Activated CD4-positive, alpha-beta T cell treated with anti-CD3 and anti-CD28 coated beads, Interleukin-2, amount 10 ng/mL, durations not matched to agents 24 days and 14 days (primary cell): ENCODE data around the gene FRA10AC1. TPM values are rescaled to one million over a fixed set of nuclear protein-coding genes. Genes with fewer than 3 reads are reported as not detected.

Experiments used
- DNase-seq: peaks from one replicate; pipeline ENCODE4 v3.0.0; 2022
- H3K27ac Mint-ChIP-seq: one replicate; pipeline ENCODE4 v1.8.0; 2022; ENCODE audit warnings: mild to moderate bottlenecking, mixed read lengths
- H3K27me3 Mint-ChIP-seq: one replicate; pipeline ENCODE4 v1.8.0; 2022; ENCODE audit warnings: mixed read lengths
- H3K36me3 Mint-ChIP-seq: one replicate; pipeline ENCODE4 v1.8.0; 2022; ENCODE audit warnings: low read depth, mild to moderate bottlenecking, mixed read lengths
- H3K4me1 Mint-ChIP-seq: one replicate; pipeline ENCODE4 v1.8.0; 2021; ENCODE audit warnings: mixed read lengths
- H3K4me3 Mint-ChIP-seq: one replicate; pipeline ENCODE4 v1.8.0; 2022; ENCODE audit warnings: mild to moderate bottlenecking, moderate library complexity, mixed read lengths
- H3K9me3 Mint-ChIP-seq: one replicate; pipeline ENCODE4 v1.8.0; 2021; ENCODE audit warnings: mixed read lengths
- intact Hi-C: fragments of 100-400 bp; cut with micrococcal nuclease; formaldehyde crosslinking; loops from one replicate; pipeline ENCODE4 v1.15.1; 2023
- total RNA-seq: library from RNA; stranded (reverse); gene quantifications from 2 replicates; pipeline ENCODE4 v1.2.3, GENCODE V29; 2022

FRA10AC1 gene
- total RNA-seq, 1 donor from 2014 or later, result 22.5 TPM

DNA sequence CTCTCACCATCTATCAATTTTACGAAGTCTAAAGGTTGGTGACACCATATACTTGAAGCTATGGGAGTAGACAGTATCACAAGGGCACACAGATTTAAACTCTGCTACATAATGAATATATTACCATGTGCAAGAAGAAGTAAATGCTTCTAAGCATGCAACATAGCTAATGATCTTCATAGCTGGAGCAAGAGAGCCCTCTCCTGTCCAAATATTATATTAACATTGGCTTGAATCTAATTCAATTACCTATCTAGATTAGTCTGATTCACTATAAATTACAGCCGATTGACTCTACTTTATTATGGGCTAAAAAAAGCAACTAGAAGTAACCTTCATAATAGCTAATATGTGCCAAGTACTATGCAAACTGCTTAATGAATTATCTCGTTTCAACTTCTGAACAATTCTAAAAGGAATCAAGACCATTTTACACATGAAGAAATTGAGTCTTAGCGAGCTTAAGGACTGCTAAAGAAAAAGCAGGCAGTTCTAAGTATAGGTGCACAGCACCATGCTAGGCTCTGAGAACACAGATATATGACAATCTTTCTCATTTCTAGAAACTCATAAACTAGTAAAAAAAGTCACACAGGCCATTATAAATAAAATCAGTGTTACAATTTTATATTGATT is 21.9 kb downstream of the FRA10AC1 start:
- H3K9me3 Mint-ChIP-seq, result no peaks in the 10 kb centered on the region

DNA sequence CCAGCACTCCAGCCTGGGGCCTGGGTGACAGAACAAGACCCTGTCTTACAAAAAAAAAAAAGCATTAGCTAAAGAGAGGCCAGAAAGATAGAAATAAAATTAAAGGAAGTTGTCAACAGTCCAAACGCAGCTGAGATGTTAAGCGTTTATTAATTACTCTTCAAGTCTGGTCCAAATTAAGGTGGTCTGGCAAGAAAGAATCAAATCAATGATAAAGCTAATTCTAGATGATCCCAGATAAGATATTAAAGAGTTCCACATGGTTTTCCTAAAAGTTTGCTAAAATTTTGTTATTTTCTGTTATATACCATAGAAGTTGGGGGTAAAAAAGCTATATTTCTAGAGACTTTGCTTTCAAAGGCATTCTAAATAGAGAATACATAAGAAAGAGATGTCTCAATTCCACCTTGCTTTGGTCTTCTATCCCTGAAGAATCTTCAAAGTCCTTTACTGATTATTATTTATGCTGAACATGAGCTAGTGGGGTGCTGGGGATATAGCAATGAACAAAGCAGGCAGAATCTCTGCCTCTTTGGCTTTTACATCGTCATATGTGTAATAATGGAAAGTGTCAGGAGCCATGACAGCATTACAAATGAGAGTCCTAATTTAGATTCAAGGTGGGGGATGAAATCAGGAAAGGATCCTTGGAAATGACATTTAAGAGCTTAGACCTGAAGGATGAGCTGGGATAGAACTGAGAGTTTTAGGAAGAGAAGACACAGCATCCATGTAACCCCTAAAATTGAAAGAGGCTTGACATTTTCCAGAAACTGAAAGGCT is 23.4 kb downstream of the FRA10AC1 start:
- intact Hi-C loops, result loop anchor here (10.0 kb wide), 1 partner anchor 124 kb away; no protein-coding TSS in a partner anchor
- Mint-ChIP-seq H3K9me3 (no peaks in the 10 kb centered on the region), H3K36me3 (peaks cover 20% of the 10 kb centered on the region), H3K27ac (no peak overlapping the region), H3K4me1 (no peaks in the 10 kb centered on the region), H3K27me3 (no peaks in the 10 kb centered on the region), H3K4me3 (no peak overlapping the region)
- no peak for DNase-seq

More for the DNA sequence above, 21.9 kb downstream of the FRA10AC1 start:
- no peak overlapping the region for H3K4me3 Mint-ChIP-seq
- no peaks in the 10 kb centered on the region for H3K27me3 Mint-ChIP-seq
- peaks cover 17% of the 10 kb centered on the region for H3K36me3 Mint-ChIP-seq
- no peak overlapping the region for H3K27ac Mint-ChIP-seq
- DNase-seq, result no peak
- intact Hi-C loops, result no loop called here
- no peaks in the 10 kb centered on the region for H3K4me1 Mint-ChIP-seq

DNA sequence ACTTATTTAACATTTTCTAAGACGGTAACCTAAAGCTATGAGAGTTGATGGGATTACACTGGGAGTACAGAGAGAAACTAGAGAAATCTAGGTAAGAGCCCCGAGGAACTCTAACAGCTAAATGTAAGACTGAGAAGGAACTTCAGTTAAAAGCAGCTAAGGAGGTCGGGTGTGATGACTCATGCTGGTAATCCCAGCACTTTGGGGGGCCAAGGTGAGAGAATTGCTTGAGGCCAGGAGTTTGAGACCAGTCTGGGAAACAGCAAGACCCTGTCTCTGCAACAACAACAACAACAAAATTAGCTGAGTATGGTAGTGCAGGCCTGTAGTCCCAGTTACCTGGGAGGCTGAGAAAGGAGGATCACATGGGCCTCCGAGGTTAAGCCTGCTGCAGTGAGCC is 24.0 kb downstream of the FRA10AC1 start:
- no peak for DNase-seq
- H3K4me1 Mint-ChIP-seq, result no peaks in the 10 kb centered on the region
- no peak overlapping the region for H3K27ac Mint-ChIP-seq
- no peaks in the 10 kb centered on the region for H3K27me3 Mint-ChIP-seq
- no peaks in the 10 kb centered on the region for H3K9me3 Mint-ChIP-seq
- peaks cover 20% of the 10 kb centered on the region for H3K36me3 Mint-ChIP-seq
- intact Hi-C loops, result loop anchor here (10.0 kb wide), 1 partner anchor 124 kb away; no protein-coding TSS in a partner anchor
- H3K4me3 Mint-ChIP-seq, result no peak overlapping the region

DNA sequence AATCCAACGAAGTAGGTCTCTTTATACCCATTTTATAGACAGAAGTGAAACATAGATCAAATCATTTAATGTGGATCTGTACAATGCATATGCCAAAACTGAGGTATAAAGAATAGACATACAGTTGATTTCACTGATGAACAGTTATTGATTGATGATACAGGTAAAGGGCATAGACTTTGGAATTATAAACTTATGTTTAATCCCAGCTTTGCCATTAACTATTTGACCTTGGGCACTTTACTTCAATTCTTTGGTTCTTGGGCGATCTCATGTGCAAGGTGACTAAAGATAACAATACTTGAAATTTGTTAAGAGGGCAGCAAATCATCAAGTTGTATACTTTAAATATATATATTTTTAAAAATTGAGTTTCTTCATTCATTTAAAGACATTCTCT is 28.6 kb downstream of the FRA10AC1 start:
- Mint-ChIP-seq H3K4me3 (no peak overlapping the region), H3K4me1 (peaks cover 3% of the 10 kb centered on the region), H3K36me3 (peaks cover 36% of the 10 kb centered on the region), H3K27ac (no peak overlapping the region), H3K9me3 (no peaks in the 10 kb centered on the region), H3K27me3 (no peaks in the 10 kb centered on the region)
- intact Hi-C loops, result loop anchor here (10.0 kb wide), 1 partner anchor 119 kb away; no protein-coding TSS in a partner anchor
- DNase-seq, result no peak

DNA sequence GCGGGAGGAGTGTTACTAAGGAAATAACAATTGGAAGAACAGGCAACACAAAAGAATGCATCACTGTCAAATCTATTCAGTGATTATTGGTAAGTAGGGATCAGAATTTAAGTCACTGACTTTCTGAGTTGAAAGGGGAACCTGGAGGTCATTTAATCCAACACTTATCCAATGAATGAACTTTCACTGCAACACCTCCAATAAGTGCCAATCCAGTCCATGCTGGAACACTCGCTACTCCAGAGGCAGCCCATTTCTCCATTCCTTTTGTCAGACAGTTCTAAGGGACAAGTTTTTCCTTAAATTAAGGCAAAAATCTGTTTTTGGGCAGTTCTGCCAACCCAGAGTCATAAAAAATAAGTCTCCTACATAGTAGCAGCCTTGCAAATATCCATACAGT is 29.5 kb downstream of the FRA10AC1 start:
- Mint-ChIP-seq H3K36me3 (peaks cover 38% of the 10 kb centered on the region), H3K27ac (no peak overlapping the region), H3K9me3 (no peaks in the 10 kb centered on the region), H3K27me3 (no peaks in the 10 kb centered on the region), H3K4me1 (peaks cover 3% of the 10 kb centered on the region), H3K4me3 (no peak overlapping the region)
- intact Hi-C loops, result loop anchor here (10.0 kb wide), 1 partner anchor 118 kb away; no protein-coding TSS in a partner anchor
- no peak for DNase-seq

DNA sequence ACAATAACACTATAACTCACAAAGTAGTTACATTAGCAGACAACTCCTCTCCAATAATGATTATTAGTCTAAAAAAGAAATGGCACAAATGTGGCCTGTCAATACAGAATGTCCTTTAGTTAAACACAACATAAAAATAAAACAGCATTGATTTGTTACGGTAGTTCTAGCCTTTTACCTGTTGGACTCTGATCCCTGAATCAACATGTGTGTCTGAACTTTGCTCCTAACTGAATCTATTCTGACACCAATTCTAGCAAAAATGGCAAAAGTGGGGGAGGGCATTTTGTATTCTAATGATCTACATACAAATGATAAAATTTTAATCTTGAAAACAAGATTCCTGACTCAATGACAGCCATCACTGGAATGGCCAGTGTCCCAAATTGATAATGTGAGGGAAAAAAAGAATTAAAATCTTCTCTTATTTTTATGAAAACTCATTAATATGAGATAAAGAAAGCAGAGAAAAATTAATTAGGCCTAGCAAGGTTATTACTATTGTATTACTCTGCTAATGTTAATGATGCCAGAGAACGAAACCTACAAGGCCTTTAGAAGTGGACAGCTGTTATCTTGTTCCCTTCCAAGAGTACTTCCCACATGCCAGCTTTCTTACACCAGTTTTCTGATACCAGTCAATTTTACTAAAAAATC is 30.2 kb downstream of the FRA10AC1 start:
- intact Hi-C loops, result loop anchor here (10.0 kb wide), 1 partner anchor 117 kb away; no protein-coding TSS in a partner anchor
- Mint-ChIP-seq H3K36me3 (peaks cover 37% of the 10 kb centered on the region), H3K4me3 (no peak overlapping the region)

DNA sequence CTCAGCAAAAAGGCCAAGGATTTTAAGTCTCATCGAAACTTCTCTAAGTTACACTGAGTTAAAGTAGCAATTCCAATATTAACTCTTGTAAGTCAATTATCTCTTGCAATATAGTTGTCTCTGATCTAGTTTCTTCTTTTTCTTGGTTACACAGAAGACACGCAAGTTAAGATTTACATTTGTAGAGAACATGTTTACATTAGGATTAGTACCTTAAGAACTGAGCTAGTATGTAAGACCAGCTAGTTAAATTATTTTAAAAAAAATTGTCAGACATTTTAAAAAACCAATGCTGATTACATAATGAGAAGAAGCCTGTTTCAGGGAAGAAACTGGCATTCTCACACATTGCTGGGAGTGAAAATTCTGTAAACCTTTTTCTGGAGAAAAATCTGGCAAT is 31.4 kb downstream of the FRA10AC1 start:
- Mint-ChIP-seq H3K27me3 (no peaks in the 10 kb centered on the region), H3K4me3 (no peak overlapping the region), H3K4me1 (peaks cover 3% of the 10 kb centered on the region), H3K27ac (no peak overlapping the region), H3K36me3 (peaks cover 36% of the 10 kb centered on the region), H3K9me3 (no peaks in the 10 kb centered on the region)
- no peak for DNase-seq
- intact Hi-C loops, result loop anchor here (10.0 kb wide), 1 partner anchor 116 kb away; no protein-coding TSS in a partner anchor

More for the DNA sequence above, 30.2 kb downstream of the FRA10AC1 start:
- Mint-ChIP-seq H3K27ac (no peak overlapping the region), H3K4me1 (peaks cover 3% of the 10 kb centered on the region), H3K27me3 (no peaks in the 10 kb centered on the region), H3K9me3 (no peaks in the 10 kb centered on the region)
- no peak for DNase-seq

DNA sequence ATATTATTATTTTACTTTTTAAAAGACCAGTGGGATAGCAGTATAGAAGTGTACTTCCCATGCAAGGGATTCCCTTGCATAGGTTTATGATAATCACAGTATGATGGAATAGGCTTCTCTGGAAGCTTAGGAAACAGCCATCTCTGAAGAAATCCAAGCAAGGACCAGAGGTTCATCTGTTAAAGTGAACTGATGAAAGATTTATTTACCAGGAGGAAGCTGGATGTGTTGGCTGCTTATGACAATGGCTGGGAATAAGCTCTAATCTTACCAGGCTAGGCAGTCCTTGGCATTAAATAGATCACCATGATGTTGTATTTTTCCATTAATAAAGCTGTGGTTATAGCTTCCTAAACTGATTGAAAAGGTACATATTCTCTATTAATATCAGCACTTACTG is 32.0 kb downstream of the FRA10AC1 start:
- Mint-ChIP-seq H3K27me3 (no peaks in the 10 kb centered on the region), H3K9me3 (no peaks in the 10 kb centered on the region), H3K4me1 (peaks cover 3% of the 10 kb centered on the region), H3K27ac (no peak overlapping the region), H3K4me3 (no peak overlapping the region), H3K36me3 (peaks cover 36% of the 10 kb centered on the region)
- intact Hi-C loops, result loop anchor here (10.0 kb wide), 1 partner anchor 116 kb away; no protein-coding TSS in a partner anchor
- no peak for DNase-seq

DNA sequence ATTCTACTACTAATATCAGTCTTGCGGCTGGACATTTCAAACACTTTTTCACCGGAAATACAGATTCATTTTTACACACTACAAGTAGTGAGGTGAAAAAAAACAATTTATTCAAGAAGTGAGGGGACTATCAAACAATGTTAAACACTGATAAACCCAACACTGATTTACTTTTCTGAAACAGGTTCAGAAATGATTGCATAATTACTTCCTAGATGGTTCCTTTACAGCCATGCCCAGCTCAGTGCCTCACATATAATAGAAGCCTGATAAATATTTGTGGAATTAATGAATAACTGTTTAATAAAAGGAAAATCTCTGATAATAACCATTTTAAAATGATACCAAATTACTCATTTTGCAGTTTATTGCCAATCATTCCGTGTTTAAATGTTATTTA is 34.6 kb downstream of the FRA10AC1 start:
- no peaks in the 10 kb centered on the region for H3K9me3 Mint-ChIP-seq
- intact Hi-C loops, result no loop called here
- H3K36me3 Mint-ChIP-seq, result peaks cover 26% of the 10 kb centered on the region
- no peak overlapping the region for H3K4me3 Mint-ChIP-seq
- H3K27ac Mint-ChIP-seq, result no peak overlapping the region
- peaks cover 3% of the 10 kb centered on the region for H3K4me1 Mint-ChIP-seq
- DNase-seq, result no peak
- no peaks in the 10 kb centered on the region for H3K27me3 Mint-ChIP-seq

DNA sequence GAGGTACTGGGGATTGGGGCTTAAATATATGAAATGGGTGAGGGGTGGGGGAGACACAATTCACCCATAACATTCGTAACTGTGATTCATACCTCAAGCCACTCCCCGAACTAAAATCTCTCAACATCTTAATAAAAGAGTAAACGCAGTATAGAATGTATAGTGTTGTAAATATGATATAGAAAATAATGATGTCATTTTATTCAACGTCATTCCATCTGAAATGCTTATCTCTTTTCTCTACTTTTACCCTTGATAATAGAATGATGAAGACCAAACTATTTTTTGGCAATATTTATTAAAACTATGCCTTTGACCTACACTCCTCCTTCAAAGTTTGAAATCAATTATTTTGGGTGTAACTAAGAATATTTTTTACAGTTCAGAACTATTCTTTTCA is 36.4 kb downstream of the FRA10AC1 start:
- Mint-ChIP-seq H3K9me3 (no peaks in the 10 kb centered on the region), H3K27me3 (no peaks in the 10 kb centered on the region), H3K4me1 (no peaks in the 10 kb centered on the region), H3K36me3 (peaks cover 25% of the 10 kb centered on the region), H3K27ac (no peak overlapping the region), H3K4me3 (no peak overlapping the region)
- no peak for DNase-seq
- intact Hi-C loops, result no loop called here

DNA sequence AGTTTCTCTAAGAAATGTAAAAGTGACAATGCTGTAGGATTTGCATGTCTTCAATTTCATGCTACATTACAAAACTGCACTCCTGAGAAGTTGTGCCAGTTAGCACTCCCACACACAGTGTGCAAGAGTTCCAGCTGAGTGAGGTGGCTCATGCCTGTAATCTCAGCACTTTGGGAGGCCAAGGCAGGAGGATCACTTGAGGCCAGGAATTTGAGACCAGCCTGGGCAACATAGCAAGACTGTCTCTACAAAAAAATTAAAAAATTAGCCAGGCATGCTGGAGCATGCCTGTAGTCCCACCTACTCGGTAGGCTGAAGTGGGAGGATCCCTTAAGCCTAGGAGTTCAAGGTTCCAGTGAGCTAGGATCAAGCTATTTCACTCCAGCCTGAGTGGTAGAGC is 44.6 kb downstream of the FRA10AC1 start:
- Mint-ChIP-seq H3K9me3 (no peaks in the 10 kb centered on the region), H3K36me3 (peaks cover 8% of the 10 kb centered on the region), H3K27me3 (peaks cover 3% of the 10 kb centered on the region), H3K4me3 (no peak overlapping the region), H3K4me1 (no peaks in the 10 kb centered on the region), H3K27ac (no peak overlapping the region)
- DNase-seq, result peak; percentile 20
- intact Hi-C loops, result no loop called here

DNA sequence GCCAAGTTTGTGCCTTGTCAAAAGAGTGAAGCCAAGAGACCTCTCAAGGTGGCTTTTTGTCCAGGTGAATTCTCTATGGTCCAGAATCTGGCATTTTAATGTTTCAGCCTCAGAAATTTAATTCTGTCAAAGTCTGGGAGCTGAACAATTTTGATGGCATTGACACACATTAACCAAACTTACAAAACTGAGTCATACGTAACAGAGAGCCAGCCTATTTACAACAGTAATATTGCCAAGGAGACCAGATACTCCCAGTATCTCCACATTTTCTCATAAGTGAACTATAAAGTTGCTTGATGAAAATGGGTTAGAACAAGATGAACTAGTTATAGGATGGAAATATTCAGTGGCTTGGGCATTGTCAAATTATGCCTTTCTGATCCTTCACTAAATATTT is 46.2 kb downstream of the FRA10AC1 start:
- Mint-ChIP-seq H3K27ac (no peak overlapping the region), H3K27me3 (peaks cover 3% of the 10 kb centered on the region), H3K9me3 (no peaks in the 10 kb centered on the region), H3K36me3 (peaks cover 7% of the 10 kb centered on the region), H3K4me1 (no peaks in the 10 kb centered on the region), H3K4me3 (no peak overlapping the region)
- DNase-seq, result peak; percentile 19
- intact Hi-C loops, result no loop called here

DNA sequence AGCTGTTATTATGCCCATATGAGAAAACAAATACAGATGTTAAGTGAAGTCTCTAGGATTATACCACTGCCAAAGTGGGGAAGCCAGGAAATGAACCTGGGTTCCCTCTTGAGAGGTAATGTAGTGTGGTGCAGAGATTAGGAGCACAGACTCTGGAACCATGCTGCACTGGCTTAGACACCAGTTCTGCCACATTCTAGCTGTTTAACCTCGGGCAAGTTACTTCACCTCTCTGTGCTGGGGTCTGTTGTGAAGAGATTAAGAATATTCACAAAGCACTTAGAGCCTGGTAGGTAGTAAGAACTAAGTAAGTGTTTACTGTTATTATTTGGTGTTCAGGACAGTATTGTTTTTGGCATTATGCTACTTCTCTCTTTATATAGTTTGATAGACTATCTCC is 48.2 kb downstream of the FRA10AC1 start:
- Mint-ChIP-seq H3K27me3 (peaks cover 3% of the 10 kb centered on the region), H3K4me1 (no peaks in the 10 kb centered on the region), H3K27ac (no peak overlapping the region), H3K4me3 (no peak overlapping the region), H3K36me3 (no peaks in the 10 kb centered on the region), H3K9me3 (no peaks in the 10 kb centered on the region)
- intact Hi-C loops, result no loop called here
- DNase-seq, result peak; percentile 44

DNA sequence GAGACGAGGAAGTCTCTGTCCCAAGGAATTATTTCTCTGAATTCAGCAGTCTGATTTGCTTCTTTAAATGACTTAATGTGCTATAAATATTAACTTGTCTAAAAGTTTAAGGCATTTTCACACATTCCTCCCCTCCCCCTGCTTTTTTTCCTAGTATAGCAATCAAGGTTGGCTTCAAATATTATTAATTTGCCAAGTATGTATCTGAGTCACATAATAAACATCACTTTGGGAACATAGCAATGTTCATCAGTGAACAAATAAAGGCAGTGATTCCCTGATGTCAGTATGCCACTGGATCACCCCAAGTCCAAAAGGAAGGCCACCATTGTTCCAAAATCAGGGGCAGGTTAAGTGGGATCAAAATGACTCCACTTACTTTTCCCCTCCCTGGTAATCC is 49.5 kb downstream of the FRA10AC1 start:
- Mint-ChIP-seq H3K4me3 (no peak overlapping the region), H3K27me3 (peaks cover 3% of the 10 kb centered on the region), H3K36me3 (no peaks in the 10 kb centered on the region), H3K4me1 (no peaks in the 10 kb centered on the region), H3K27ac (no peak overlapping the region), H3K9me3 (no peaks in the 10 kb centered on the region)
- no peak for DNase-seq
- intact Hi-C loops, result no loop called here
